BE2C (cell line): ENCODE data around the gene ARHGAP22.
"Not testable (repeated sequence)": the region's sequence is repeated elsewhere in the genome, so short reads cannot be mapped to it uniquely, and the experiment has no call there.

Source experiments
- DNase-seq: peaks from one replicate; pipeline ENCODE4 v3.0.0-alpha.2; 2020
- H3K27me3 ChIP-seq: fragments of 250-450 bp; sonication (Bioruptor Pico); 2 replicates; pipeline ENCODE4 v1.5.1; 2020; ENCODE audit warnings: mild to moderate bottlenecking
- H3K36me3 ChIP-seq: fragments of 250-450 bp; sonication (Bioruptor Pico); 2 replicates; pipeline ENCODE4 v1.5.1; 2020; ENCODE audit warnings: mild to moderate bottlenecking
- H3K4me1 ChIP-seq: fragments of 250-450 bp; sonication (Bioruptor Pico); 2 replicates; pipeline ENCODE4 v1.5.1; 2020
- H3K4me3 ChIP-seq: 2 replicates; pipeline ENCODE4 v1.5.1; 2011; ENCODE audit warnings: low read depth, low read length
- H3K9me3 ChIP-seq: fragments of 250-450 bp; sonication (Bioruptor Pico); 2 replicates; pipeline ENCODE4 v1.5.1; 2020
- CTCF ChIP-seq: IDR thresholded peaks from 2 replicates; pipeline ENCODE4 v1.5.1; 2012; ENCODE audit warnings: mild to moderate bottlenecking, low read depth, low read length

The ARHGAP22 gene

GRCh38 chr10:48431871-48432270, 173.0 kb downstream of the ARHGAP22 start:
- Histone ChIP-seq H3K4me1 (no peaks in the 10 kb centered on the region), H3K36me3 (no peaks in the 10 kb centered on the region), H3K9me3 (no peaks in the 10 kb centered on the region), H3K4me3 (no peak overlapping the region), H3K27me3 (no peaks in the 10 kb centered on the region)
- DNase-seq, result no peak
- TF ChIP-seq CTCF, result no peak

GRCh38 chr10:48430402-48430993, 174.4 kb downstream of the ARHGAP22 start:
- no peak for TF ChIP-seq CTCF

GRCh38 chr10:48429309-48429708, 175.6 kb downstream of the ARHGAP22 start:
- Histone ChIP-seq H3K36me3 (no peaks in the 10 kb centered on the region), H3K9me3 (no peaks in the 10 kb centered on the region), H3K27me3 (no peaks in the 10 kb centered on the region), H3K4me3 (no peak overlapping the region), H3K4me1 (no peaks in the 10 kb centered on the region)
- DNase-seq, result no peak
- no peak for TF ChIP-seq CTCF

More at GRCh38 chr10:48430402-48430993, 174.4 kb downstream of the ARHGAP22 start:
- Histone ChIP-seq H3K9me3 (no peaks in the 10 kb centered on the region), H3K4me1 (no peaks in the 10 kb centered on the region), H3K36me3 (no peaks in the 10 kb centered on the region), H3K27me3 (no peaks in the 10 kb centered on the region), H3K4me3 (no peak overlapping the region)
- DNase-seq, result no peak

- H3K9me3 ChIP-seq, result no peaks in the 10 kb centered on the region
- no peak for TF ChIP-seq CTCF
- H3K27me3 ChIP-seq, result no peaks in the 10 kb centered on the region
- H3K36me3 ChIP-seq, result no peaks in the 10 kb centered on the region
- no peaks in the 10 kb centered on the region for H3K4me1 ChIP-seq
- DNase-seq, result no peak
- no peak overlapping the region for H3K4me3 ChIP-seq
Observed at GRCh38 chr10:48428896-48429295, 176.0 kb downstream of the ARHGAP22 start.

- TF ChIP-seq CTCF, result no peak
- DNase-seq, result no peak
- Histone ChIP-seq H3K4me1 (no peaks in the 10 kb centered on the region), H3K36me3 (no peaks in the 10 kb centered on the region; the same call in 1 of the 2 replicates), H3K9me3 (no peaks in the 10 kb centered on the region), H3K27me3 (no peaks in the 10 kb centered on the region), H3K4me3 (no peak overlapping the region)
Observed at GRCh38 chr10:48423884-48424283, 181.0 kb downstream of the ARHGAP22 start.

GRCh38 chr10:48421862-48422261, 183.0 kb downstream of the ARHGAP22 start:
- H3K4me1 ChIP-seq, H3K36me3 ChIP-seq, H3K4me3 ChIP-seq: not testable (repeated sequence)

More at GRCh38 chr10:48421862-48422261, 183.0 kb downstream of the ARHGAP22 start:
- H3K9me3 ChIP-seq, H3K27me3 ChIP-seq, DNase-seq: not testable (repeated sequence)
